Urothelium cell line (cell line): ENCODE measurements around the gene FOXP1.

Experiments used
- DNase-seq: peaks from one replicate; pipeline ENCODE4 v3.0.0; 2011; ENCODE audit warnings: low spot score, mixed read lengths
- FAIRE-seq: peaks from 2 replicates; lab custom pipeline; 2011; peaks lifted over from hg19 to GRCh38; lab: Jason Lieb, UNC

Gene FOXP1

DNA sequence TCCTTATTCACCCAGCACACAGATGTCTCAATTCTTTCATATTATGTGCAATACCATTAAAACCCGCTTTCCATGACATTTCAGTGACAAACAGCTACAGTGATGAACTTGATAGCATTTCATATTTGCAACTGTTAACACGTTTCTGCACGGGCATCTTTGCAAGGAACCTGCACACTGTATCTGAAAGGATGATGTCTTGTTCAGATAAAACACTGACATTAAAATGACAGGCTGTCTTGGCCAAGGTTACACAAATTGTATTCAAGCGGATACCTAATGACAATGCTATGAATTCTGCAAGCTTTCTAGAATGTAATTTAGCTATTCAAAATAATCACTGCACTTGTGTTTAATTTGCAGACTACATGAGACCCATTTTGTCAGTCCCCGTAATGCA, 529.2 kb downstream of the FOXP1 start:
- no peak for DNase-seq
- FAIRE-seq, result no peak

DNA sequence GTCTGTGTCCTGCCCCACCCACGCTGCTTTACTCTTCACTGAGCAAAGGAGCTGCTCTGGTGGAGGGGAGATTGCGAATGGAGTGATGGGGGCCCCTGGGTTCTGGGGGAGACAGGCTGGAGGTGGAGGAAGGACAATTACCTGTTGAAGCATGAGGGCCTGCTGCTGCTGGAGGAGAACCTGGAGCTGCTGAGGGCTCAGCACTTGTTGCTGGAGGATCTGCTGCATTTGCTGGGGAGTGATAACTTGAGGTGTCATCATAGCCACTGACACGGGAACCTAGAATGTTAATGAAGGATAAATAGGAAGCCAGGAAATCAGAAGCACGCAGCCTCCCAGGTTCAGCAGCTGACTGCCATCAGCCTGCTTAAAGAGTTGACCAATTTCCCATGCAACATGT, 530.0 kb downstream of the FOXP1 start:
- DNase-seq (no peak), FAIRE-seq (no peak)

DNA sequence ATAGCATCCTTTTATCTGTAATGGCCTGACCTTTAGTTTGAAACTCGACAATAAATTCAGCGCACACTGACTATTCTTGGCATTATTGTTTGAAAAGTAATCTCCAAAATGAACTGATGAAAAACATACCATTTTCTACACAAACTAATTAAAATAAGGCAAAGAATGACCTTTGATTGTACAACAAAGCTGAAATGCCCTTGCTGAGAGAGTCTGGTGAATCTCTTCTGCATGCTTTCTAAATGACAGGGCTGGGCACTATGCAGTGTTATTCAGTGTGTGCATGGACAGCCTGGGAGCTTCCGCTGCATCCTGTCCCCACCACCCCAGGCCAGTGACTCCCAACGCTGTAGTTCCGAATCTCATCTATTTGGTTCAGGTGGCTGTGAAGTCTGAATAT, 530.8 kb downstream of the FOXP1 start:
- FAIRE-seq (no peak), DNase-seq (no peak)

DNA sequence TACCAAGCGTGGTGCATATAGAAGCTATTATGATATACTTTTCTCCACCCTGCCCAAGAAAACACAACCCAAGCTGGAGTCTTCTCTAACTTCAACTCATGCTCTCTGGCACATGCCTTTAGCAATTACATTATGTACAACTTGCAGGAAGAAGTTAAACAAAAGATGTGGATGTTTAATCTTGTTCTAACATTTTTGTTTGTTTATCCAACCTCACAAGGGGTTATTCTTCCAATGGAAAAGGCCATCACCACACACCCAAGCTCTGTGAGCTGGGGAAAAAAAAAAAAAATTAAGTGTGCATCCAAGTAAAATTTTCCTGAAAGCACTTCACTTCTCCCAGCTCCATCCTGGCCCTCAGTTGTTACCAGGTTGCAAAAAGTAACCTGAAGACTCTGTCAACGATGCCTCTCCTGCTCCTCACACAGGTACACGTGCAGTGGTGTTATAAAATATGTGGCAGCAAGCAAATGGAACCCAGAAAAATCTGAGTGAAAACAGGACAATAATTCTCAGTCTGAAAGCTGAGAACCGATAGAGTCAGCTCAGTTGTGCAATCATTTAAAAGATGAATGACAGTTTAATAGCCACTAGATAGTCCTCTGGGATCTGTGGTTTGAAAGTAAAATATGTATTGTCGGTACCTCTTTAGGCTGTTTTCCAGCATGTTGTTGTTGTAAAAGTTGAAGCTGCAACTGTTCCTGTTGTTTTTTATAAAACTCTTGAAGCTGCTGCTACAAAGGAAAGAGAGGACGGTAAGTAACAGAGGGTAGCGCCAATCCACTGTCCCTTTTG, 531.4 kb downstream of the FOXP1 start:
- DNase-seq (no peak), FAIRE-seq (no peak)

DNA sequence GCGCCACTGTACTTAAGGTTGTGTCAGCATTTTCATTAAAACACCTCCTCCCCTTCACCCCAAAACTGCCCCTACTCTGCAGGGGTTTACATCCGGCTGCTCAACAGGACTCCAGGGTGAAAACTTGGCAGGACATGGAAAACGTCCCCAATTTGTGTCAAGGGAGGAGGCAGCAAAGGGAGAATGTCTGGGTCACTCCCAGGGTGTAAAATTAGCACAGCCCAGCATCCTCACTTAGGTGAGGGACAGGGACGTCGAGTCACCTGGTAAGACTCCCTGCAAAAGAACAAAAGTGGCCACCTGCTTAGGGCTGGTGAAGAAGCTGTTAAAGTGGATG, 532.3 kb downstream of the FOXP1 start:
- DNase-seq (peak; percentile 7), FAIRE-seq (no peak)

DNA sequence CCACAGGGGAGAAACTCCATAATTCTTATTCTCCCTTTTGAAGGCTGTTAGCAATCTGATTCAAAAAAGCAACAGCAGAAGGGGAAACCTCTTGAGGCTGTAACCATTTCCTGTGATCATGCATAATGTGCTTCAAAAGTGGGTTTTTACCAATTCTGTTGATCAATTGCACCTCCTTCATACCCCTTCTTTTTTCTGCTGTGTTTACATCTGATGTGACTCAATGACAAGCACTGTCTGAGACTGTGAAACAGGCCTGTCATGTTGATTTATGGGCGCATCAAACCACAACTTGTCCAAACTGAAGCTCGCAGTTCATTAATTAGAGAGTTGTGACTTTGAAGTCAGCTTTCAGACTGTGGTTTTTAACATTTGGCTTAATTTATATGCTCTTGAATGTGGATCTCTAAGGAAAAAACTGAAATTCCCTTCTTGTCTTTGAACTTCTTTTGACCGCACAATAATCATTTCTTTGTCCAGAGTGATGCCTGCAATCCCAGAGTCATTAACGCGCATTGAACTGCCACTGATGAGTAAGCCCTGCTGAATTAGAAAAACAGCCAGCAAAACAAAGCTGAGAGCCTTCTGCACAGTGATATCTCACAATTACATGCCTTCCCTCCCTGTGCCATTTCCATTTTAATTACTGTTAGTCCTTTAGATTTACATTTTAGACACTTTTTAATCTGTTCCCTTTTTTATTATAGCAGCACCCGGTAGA, 532.8 kb downstream of the FOXP1 start:
- FAIRE-seq (peak; percentile 30), DNase-seq (peak; percentile 52)

DNA sequence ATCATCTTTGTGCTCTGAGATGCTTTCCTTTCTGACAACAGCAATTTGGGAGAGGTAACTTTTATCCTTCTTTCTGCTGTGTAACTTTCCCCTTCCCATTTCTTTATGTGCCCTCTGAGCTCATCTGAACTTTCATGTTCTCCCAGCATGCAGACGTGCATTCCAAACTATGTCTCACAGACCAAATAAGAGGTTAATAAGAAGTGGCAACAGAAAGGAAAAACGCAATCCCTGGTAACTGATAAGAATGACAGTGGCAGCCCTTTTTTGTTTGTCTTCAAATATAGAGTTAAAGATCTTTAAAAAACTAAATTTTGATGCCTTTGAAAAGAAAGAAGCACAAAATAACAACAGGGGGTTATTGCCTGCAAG, 533.4 kb downstream of the FOXP1 start:
- DNase-seq (peak; percentile 30), FAIRE-seq (no peak)

DNA sequence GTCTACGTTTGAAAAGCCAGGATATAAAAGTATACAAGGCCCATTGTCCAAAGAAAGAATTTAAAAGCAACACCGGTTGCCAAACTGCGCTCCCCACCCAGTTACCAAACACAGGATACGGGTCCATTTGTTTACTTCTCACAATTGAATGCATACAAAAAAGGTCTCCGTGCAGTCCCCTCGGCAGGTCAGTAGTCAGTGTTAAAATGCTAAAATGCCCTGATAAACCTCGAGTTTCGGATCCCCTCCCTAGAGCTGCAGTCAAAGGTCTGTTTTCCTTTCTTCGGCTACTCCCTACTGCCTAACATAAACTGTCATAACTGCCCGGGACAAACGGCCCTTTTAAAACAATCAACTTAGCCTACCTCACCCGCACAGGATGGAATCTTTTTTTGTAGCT, 534.6 kb downstream of the FOXP1 start:
- FAIRE-seq (no peak), DNase-seq (no peak)

DNA sequence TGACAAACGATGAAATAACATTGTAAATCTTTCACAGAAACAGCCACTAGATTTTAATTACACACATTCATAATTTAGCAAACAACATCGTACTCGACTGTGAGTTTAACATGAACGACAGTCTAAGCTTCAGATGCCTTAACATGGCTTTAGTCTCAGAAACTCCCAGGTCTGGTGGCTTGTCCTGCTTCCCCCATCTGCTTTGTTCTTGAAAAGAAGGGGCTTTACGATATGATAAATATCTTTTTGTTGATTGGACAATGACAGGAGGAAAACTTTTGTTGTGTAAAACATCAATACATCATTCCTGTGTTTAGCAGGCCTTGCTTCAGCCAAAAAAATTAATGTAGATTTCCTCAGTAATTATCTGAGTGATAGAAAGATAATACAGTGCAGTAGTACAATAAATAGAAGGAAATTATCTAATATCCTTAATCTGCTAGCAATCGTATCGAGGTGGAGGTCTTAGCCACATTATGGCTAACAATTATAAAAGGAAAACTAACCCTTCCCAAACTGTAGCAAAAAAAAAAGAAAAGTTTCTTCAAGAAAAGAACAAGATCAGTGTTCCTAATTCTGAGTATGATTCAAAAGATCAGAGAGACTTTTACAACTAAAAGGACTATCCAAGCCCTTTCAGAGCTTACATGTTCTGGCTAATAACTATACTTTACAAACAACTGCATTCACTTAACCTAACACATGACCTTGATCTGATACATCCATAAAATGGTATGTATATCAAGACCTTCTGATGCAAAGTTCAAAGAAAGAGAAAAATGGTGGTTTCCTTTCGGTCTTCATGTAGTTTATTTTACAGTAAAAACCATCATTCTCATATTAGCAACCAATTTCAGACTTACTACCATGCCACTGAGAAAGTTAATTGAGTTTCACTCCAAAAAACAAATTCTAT, 535.7 kb downstream of the FOXP1 start:
- DNase-seq (no peak), FAIRE-seq (no peak)

DNA sequence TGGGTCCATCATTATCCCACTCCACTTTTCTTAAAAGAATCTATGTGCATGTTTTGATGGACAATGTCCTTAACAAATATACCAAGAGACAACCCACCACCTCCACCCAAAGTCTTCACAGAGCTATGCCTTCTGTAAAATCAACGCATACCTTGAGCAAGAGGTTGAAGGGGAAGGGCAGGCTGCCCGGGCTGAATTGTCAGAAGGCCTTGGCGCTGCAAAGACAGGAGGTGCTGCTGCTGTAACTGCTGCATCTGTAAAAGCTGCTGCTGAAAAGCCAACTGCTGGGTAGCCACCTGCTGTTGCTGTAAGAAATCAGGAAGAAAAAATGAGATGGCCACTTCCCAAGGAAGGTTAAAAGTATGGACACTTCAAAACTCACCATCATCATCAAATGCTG, 536.7 kb downstream of the FOXP1 start:
- FAIRE-seq (no peak), DNase-seq (no peak)

DNA sequence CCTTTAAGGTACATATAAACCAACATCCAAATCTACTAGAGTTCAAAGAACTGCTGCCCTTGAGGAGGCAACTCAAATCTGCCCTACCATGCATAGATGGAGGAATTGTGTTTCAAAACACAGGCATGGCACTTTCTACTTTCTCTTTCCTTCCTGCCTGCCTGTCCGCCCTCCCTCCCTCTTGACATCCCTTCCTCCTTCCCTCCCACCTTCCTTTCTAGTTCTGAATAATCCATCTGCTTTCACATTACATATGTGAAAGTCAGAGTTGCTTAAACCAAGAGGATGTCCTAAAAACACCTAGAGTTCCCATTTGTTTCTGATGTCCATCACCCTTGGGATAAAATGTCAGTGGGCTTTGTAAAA, 537.6 kb downstream of the FOXP1 start:
- no peak for FAIRE-seq
- DNase-seq, result no peak

DNA sequence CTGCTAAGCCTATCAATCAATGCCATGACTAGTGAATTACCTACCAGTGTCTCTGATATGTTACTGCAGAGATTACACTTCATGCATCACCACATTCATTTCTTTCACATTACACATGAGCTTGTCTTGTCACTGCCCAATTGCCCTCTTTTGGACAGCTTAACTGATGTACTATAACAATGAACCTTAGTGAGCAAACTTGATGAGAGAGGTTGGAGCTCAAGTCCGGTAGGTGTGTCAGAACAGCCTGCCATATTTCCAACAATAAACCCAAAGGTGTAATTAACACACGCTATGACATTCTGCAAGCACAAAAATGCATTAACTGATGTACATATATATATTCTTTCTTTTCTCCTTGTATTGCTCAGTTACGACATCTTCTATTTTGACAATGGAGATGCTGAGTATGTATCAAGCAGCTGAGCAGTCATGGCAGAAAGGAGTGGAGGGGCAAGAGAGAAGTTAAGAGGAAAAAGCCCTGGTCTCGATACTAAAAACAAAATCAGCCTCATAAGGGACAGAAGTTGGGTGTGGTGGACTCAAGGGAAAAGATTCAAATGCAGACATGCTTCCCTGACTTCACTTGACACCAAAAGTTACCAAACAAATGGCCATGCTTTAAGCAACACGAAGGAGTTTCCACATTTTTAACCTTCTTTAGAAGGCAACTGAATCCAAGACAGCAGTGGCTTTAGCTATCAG, 538.2 kb downstream of the FOXP1 start:
- FAIRE-seq (peak; percentile 42), DNase-seq (no peak)

DNA sequence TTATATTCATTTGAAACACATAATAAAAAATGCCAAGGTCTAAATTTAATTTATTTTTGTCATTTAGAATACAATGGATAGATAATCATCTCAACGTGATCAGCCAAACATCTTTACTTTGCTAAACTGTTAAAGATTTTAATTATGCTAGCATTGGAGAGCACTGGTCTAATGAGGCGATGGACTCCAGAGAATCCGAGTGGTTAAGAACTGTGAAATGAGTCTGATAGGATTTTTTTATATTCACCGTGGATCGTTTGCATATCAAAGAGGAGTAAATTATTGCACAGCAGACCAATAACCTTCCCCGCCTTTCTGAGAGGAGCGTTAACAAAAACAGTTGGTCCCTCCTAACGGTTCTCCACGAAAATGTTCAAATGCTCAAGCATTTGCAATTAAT, 540.8 kb downstream of the FOXP1 start:
- DNase-seq (no peak), FAIRE-seq (no peak)

DNA sequence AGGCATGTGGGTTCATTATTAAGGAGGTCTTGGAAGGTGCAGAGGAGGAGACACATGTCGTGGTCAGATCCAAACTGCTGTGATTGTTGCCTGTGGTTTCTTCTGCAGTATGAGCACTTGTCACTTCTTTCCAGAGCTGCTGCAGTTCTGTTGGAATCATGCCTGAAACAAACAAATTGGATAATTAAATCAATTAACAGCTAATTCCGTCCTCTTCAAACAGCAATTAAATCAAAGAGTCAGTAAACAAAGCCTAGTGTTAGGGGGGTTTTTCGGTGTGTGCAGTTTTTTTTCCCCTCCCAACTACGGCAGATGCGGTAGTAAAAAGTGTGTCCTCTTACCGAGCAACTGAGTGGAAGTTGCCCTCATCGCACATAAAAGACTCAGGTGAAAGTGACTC, 542.2 kb downstream of the FOXP1 start:
- DNase-seq (no peak), FAIRE-seq (no peak)

DNA sequence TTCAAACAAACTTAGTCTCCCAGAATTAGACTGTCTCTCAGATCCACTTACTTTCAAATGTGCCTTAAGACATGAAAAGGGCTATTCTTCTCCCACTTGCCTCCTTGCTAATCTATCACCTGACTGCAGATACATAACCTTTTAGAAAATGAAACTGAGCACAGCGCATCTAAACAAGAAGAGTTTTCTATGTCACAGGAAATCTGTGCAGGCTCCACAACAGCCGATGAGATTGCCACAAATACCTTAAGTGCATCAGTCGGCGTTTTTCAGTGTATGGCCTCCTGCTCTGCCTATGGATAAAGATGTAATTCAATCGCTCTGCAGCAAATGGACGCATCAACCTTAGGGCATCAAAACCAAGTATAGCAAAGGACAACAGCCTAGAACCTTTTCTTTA, 544.2 kb downstream of the FOXP1 start:
- DNase-seq (no peak), FAIRE-seq (no peak)

DNA sequence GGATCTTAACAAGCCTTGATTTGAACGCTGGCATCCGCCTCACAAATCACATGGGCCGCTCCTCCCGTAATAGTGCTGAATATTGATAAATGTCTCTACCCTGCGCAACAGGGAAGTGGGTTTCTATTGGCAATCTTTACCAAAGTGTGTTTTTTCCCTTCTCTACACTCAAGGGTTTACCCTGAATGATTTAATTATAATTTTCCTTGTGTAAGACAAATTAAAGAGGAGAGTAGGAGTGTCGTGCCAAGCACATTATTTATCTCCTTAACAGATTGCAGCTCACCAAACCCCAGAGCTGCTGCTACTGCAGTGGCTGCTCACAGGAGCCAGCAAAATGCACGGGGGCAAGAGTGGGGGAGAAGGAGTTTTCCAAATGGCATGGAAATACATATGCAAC, 545.8 kb downstream of the FOXP1 start:
- DNase-seq, result no peak
- no peak for FAIRE-seq

DNA sequence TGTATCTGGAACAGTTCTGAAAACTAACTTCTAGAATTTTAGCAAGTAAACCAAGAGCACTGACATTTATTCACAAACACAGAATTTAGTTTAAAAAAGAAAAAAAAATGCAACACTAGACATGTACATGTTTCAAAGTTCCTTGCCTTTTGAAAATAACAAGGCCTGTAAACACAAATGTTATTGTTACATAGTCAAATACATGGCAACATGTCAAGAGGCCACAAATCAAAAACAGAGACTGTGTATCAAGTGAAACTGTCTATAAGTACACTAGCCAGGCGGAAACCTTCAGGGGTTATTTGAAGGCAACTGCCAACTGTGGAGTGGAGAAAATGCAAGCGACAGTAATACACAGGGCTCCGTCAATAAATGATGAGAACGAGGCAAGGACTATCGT, 547.6 kb downstream of the FOXP1 start:
- no peak for FAIRE-seq

DNA sequence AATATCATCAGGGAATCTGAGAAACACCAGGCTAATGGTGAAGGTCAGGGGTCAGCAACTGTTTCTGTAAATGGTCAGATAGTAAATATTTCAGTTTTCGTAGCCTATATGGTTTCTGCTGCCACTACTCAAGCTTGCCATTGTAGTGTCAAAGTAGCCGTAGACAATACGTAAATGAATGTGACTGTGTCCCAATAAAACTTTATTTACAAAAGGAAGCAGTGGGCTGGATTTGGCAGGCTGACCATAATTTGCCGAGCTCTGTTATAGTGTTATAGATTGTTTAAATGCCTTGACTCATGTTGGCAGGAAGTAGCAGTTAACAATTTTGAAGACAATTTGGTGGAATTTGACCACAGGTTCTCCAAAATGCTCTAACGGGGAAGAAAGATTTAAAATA, 548.2 kb downstream of the FOXP1 start:
- DNase-seq (no peak), FAIRE-seq (no peak)

More for the DNA sequence above, 547.6 kb downstream of the FOXP1 start:
- DNase-seq, result no peak

DNA sequence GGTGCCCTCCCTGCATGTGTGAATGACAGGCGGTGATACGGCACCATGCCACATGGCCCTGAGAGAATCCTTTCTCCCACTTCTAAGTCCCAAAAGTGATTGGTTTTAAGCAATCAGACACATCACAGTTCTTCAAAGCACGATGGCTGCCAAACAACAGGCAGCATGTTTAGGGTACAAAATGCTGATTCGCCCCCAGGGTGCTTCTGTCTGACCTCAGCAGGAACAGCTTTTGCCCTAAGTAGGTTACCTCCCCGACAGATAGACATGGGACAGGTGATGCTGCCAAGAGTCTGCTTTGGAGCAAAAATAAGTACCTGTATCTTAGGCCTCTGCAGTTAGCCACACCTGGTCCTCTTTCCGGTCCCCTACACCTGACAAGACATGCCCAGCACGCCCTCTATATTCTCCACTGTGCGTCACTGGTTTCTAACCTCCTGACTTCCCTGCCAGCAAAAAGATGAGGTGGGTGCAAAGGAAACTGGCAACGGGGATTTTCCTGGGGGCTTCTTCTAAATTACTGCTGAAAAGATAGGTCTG, 549.8 kb downstream of the FOXP1 start:
- DNase-seq (no peak), FAIRE-seq (no peak)

DNA sequence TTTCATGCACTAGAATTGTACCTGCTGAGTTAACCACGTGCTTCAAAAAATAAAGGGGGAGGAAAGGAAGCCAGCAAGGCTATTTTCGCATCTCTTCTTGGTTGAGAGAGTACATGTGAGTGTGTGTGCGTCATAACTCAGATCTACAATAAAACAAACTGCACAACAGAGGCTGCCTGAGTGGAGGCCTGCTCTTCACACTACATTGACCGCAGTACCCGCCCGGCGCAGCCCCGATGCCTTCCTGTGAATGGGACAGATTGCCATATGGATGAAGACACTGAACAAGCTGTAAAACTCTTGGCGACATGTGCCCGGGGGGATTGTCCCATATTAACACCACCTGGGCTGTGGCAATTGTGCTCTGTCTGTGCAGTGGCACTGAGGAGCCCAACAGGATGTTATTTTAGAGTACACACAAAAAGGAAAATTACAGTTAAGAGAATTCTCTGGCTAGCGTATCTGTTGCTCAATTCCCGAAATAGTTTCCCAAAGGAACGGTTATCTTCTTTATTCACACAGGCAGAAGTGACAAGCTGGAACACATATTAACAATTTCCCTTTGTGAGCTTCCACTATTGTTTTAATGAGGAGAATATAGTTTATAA, 551.5 kb downstream of the FOXP1 start:
- DNase-seq (no peak), FAIRE-seq (no peak)
